H9 (cell line): ENCODE results near the gene CLEC16A. TPM values are rescaled to one million over a fixed set of nuclear protein-coding genes. Genes with fewer than 3 reads are reported as not detected.

Experiments
- DNase-seq: peaks from one replicate; pipeline ENCODE4 v3.0.0-alpha.2; 2017
- H2AFZ ChIP-seq: one replicate; pipeline ENCODE4 v1.6.1; 2013; ENCODE audit warnings: mild to moderate bottlenecking, low read length, control low read depth, moderate library complexity
- H2AK5ac ChIP-seq: 2 replicates; pipeline ENCODE4 v1.6.1; 2013; ENCODE audit warnings: low read length, control low read depth, mixed read lengths; ENCODE audit not compliant: insufficient read length
- H2BK120ac ChIP-seq: one replicate; pipeline ENCODE4 v1.6.1; 2013; ENCODE audit warnings: low read depth, mild to moderate bottlenecking, low read length, control low read depth, inconsistent platforms; ENCODE audit not compliant: poor library complexity, severe bottlenecking
- H2BK12ac ChIP-seq: 2 replicates; pipeline ENCODE4 v1.6.1; 2013; ENCODE audit warnings: low read length, control low read depth, mixed read lengths, low read depth; ENCODE audit not compliant: insufficient read length
- H2BK15ac ChIP-seq: 2 replicates; pipeline ENCODE4 v1.6.1; 2013; ENCODE audit warnings: low read depth, low read length, control low read depth
- H2BK20ac ChIP-seq: one replicate; pipeline ENCODE4 v1.6.1; 2013; ENCODE audit warnings: low read depth, mild to moderate bottlenecking, low read length, control low read depth, inconsistent platforms; ENCODE audit not compliant: poor library complexity, severe bottlenecking
- H2BK5ac ChIP-seq: 2 replicates; pipeline ENCODE4 v1.6.1; 2013; ENCODE audit warnings: low read length, control low read depth, mixed read lengths; ENCODE audit not compliant: insufficient read length
- H3K14ac ChIP-seq: 2 replicates; pipeline ENCODE4 v1.6.1; 2013; ENCODE audit warnings: low read length, control low read depth; ENCODE audit not compliant: insufficient read depth
- H3K18ac ChIP-seq: 2 replicates; pipeline ENCODE4 v1.6.1; 2013; ENCODE audit warnings: low read depth, mild to moderate bottlenecking, mixed read lengths, low read length, control low read depth; ENCODE audit not compliant: insufficient read length
- H3K23ac ChIP-seq: 2 replicates; pipeline ENCODE4 v1.6.1; 2013; ENCODE audit warnings: low read length, control low read depth, mixed read lengths, low read depth; ENCODE audit not compliant: insufficient read length
- H3K23me2 ChIP-seq: 2 replicates; pipeline ENCODE4 v1.6.1; 2013; ENCODE audit warnings: low read depth, mild to moderate bottlenecking, mixed read lengths, low read length, control low read depth; ENCODE audit not compliant: insufficient read length, poor library complexity, severe bottlenecking
- H3K27ac ChIP-seq: 2 replicates; pipeline ENCODE4 v1.5.1; 2013; ENCODE audit warnings: low read length, control low read depth, mixed read lengths, low read depth; ENCODE audit not compliant: insufficient read length
- H3K27me3 ChIP-seq: 2 replicates; pipeline ENCODE4 v1.6.1; 2013; ENCODE audit warnings: low read length, control low read depth, inconsistent platforms; ENCODE audit not compliant: insufficient read depth
- H3K4ac ChIP-seq: 2 replicates; pipeline ENCODE4 v1.6.1; 2013; ENCODE audit warnings: low read depth, mild to moderate bottlenecking, control low read depth, inconsistent platforms, low read length, moderate library complexity
- H3K4me1 ChIP-seq: 2 replicates; pipeline ENCODE4 v1.6.1; 2013; ENCODE audit warnings: low read length, control low read depth, inconsistent platforms; ENCODE audit not compliant: insufficient read depth
- H3K4me2 ChIP-seq: 2 replicates; pipeline ENCODE4 v1.6.1; 2013; ENCODE audit warnings: low read length, control low read depth, mixed read lengths; ENCODE audit not compliant: insufficient read length, insufficient read depth
- H3K56ac ChIP-seq: 2 replicates; pipeline ENCODE4 v1.6.1; 2013; ENCODE audit warnings: low read depth, mild to moderate bottlenecking, mixed read lengths, low read length, control low read depth; ENCODE audit not compliant: insufficient read length
- H3K79me1 ChIP-seq: 2 replicates; pipeline ENCODE4 v1.6.1; 2013; ENCODE audit warnings: low read depth, mild to moderate bottlenecking, moderate library complexity, low read length, control low read depth, inconsistent platforms; ENCODE audit not compliant: insufficient read depth, poor library complexity, severe bottlenecking
- H3K79me2 ChIP-seq: 2 replicates; pipeline ENCODE4 v1.6.1; 2013; ENCODE audit warnings: low read length, control low read depth, inconsistent platforms; ENCODE audit not compliant: insufficient read depth
- H3K9ac ChIP-seq: 2 replicates; pipeline ENCODE4 v1.6.1; 2013; ENCODE audit warnings: low read length, control low read depth, mixed read lengths; ENCODE audit not compliant: insufficient read length; ENCODE audit errors: extremely low read depth
- H3K9me3 ChIP-seq: one replicate; pipeline ENCODE4 v1.6.1; 2013; ENCODE audit warnings: low read depth, low read length, inconsistent platforms; ENCODE audit not compliant: control insufficient read depth
- H3T11ph ChIP-seq: one replicate; pipeline ENCODE4 v1.6.1; 2013; ENCODE audit warnings: mild to moderate bottlenecking, low read length, control low read depth, inconsistent platforms
- H4K20me1 ChIP-seq: one replicate; pipeline ENCODE4 v1.6.1; 2013; ENCODE audit not compliant: control insufficient read depth, insufficient read length, insufficient read depth
- H4K5ac ChIP-seq: 2 replicates; pipeline ENCODE4 v1.6.1; 2013; ENCODE audit warnings: low read depth, mild to moderate bottlenecking, mixed read lengths, low read length, control low read depth; ENCODE audit not compliant: insufficient read length
- H4K8ac ChIP-seq: replicated peaks from 2 replicates; pipeline ENCODE4 v1.6.1; 2013; ENCODE audit warnings: low read length, control low read depth, mixed read lengths, low read depth; ENCODE audit not compliant: insufficient read length
- H4K91ac ChIP-seq: 2 replicates; pipeline ENCODE4 v1.6.1; 2013; ENCODE audit warnings: low read depth, mild to moderate bottlenecking, moderate library complexity, mixed read lengths, low read length, control low read depth; ENCODE audit not compliant: insufficient read length
- H3K27ac Mint-ChIP-seq, 3 experiments: 2 replicates in 2 of 3; 3 replicates in 1 of 3; pipeline ENCODE4 v1.8.0; 2020 to 2021; ENCODE audit warnings: mixed read lengths in 3 of 3, mild to moderate bottlenecking in 1 of 3, moderate library complexity in 1 of 3
- H3K27me3 Mint-ChIP-seq: 2 replicates; pipeline ENCODE4 v1.8.0; 2021; ENCODE audit warnings: low read depth, mild to moderate bottlenecking, moderate library complexity, mixed read lengths
- H3K36me3 Mint-ChIP-seq, 3 experiments: 2 replicates in 2 of 3; 3 replicates in 1 of 3; pipeline ENCODE4 v1.8.0; 2020 to 2021; ENCODE audit warnings: low read depth in 3 of 3, mixed read lengths in 3 of 3; ENCODE audit not compliant: insufficient read depth in 1 of 3
- H3K4me1 Mint-ChIP-seq, 2 experiments: 2 replicates each; pipeline ENCODE4 v1.8.0; 2020; ENCODE audit warnings: mixed read lengths in 2 of 2
- H3K4me3 Mint-ChIP-seq, 2 experiments: 2 replicates in 1 of 2; 3 replicates in 1 of 2; pipeline ENCODE4 v1.8.0; 2020 to 2021; ENCODE audit warnings: mild to moderate bottlenecking in 2 of 2, mixed read lengths in 2 of 2, moderate library complexity in 1 of 2
- H3K9me3 Mint-ChIP-seq, 2 experiments: 2 replicates in 1 of 2; 3 replicates in 1 of 2; pipeline ENCODE4 v1.8.0; 2020; ENCODE audit warnings: mild to moderate bottlenecking in 2 of 2, mixed read lengths in 2 of 2, moderate library complexity in 1 of 2
- WGBS: extraction: QIAGEN DNeasy Blood & Tissue Kit; methylation state at CpG from one replicate; pipeline ENCODE4 v1.1.7; 2013; ENCODE audit warnings: missing lambda C conversion rate, low lambda C conversion rate, mixed read lengths; ENCODE audit not compliant: insufficient read length; ENCODE audit errors: extremely low coverage; 5-methylcytosine and 5-hydroxymethylcytosine counted together
- total RNA-seq: library from RNA; stranded (reverse); gene quantifications from 2 replicates; pipeline ENCODE4 v1.2.1, GENCODE V29; 2021
- TF ChIP-seq, protein P1 (sequence below): fragments of 200-600 bp; sonication (generic); conservative IDR thresholded peaks from 3 replicates; pipeline ENCODE4 v1.8.0; 2021; ENCODE audit warnings: antibody characterized with exemption, mild to moderate bottlenecking

Gene CLEC16A
- total RNA-seq, 1 experiment from 2014 or later = 15.2 TPM

DNA sequence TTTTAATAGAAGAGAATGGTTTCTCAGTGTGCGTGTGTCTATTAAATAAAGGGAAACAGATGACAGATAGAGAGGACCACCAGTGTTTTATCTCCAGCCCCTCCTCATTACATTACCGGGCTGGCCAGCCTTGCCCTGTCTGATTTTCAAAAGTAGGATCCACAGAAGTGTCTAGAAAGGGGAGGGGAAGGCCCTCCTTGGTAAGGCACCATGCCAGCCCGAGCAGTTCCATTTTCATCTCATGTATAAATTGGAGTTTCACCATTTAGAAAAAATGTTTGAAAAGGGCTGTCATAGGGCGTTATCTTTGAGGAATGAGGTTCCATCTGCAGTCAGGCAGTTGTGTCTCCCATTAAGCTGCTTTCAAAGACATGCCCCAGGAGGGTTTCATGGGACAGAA, 214.9 kb downstream of the CLEC16A start:
- Histone ChIP-seq H3K23ac (no peak overlapping the region), H2BK20ac (no peak overlapping the region), H4K20me1 (no peaks in the 10 kb centered on the region), H3K9me3 (no peaks in the 10 kb centered on the region), H3K27ac (no peak overlapping the region), H4K5ac (no peak overlapping the region), H3K27me3 (no peaks in the 10 kb centered on the region), H3K4me2 (no peak overlapping the region), H3T11ph (no peak overlapping the region), H3K14ac (no peak overlapping the region), H3K23me2 (no peaks in the 10 kb centered on the region), H3K56ac (no peak overlapping the region), H2BK15ac (no peak overlapping the region), H2AK5ac (no peak overlapping the region), H4K91ac (no peak overlapping the region), H2AFZ (no peak overlapping the region), H2BK120ac (no peak overlapping the region), H2BK5ac (no peak overlapping the region), H4K8ac (no peak overlapping the region), H2BK12ac (no peak overlapping the region), H3K18ac (no peak overlapping the region), H3K9ac (no peak overlapping the region), H3K4me1 (no peaks in the 10 kb centered on the region), H3K79me1 (no peaks in the 10 kb centered on the region), H3K4ac (no peak overlapping the region), H3K79me2 (no peaks in the 10 kb centered on the region)
- Mint-ChIP-seq H3K4me1 (peaks cover 7 to 15% of the 10 kb centered on the region in 2 experiments; a peak in 3 of 4 replicates), H3K27me3 (no peaks in the 10 kb centered on the region; the same call in 1 of the 2 replicates), H3K36me3 (no peaks in the 10 kb centered on the region), H3K27ac (no peak overlapping the region), H3K4me3 (no peak overlapping the region), H3K9me3 (no peaks in the 10 kb centered on the region)
- DNase-seq = no peak
- no CpG with 5 or more reads among the region's 4 CpGs for WGBS
- TF ChIP-seq, protein P1, sequence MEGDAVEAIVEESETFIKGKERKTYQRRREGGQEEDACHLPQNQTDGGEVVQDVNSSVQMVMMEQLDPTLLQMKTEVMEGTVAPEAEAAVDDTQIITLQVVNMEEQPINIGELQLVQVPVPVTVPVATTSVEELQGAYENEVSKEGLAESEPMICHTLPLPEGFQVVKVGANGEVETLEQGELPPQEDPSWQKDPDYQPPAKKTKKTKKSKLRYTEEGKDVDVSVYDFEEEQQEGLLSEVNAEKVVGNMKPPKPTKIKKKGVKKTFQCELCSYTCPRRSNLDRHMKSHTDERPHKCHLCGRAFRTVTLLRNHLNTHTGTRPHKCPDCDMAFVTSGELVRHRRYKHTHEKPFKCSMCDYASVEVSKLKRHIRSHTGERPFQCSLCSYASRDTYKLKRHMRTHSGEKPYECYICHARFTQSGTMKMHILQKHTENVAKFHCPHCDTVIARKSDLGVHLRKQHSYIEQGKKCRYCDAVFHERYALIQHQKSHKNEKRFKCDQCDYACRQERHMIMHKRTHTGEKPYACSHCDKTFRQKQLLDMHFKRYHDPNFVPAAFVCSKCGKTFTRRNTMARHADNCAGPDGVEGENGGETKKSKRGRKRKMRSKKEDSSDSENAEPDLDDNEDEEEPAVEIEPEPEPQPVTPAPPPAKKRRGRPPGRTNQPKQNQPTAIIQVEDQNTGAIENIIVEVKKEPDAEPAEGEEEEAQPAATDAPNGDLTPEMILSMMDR = no peak
